Epithelial cell of alveolus of lung (primary cell): Measurements from ENCODE around the gene SHLD1. TPM values are rescaled to one million over a fixed set of nuclear protein-coding genes. Genes with fewer than 3 reads are reported as not detected.

Experiments used
- total RNA-seq: library from RNA; depleted of rRNA; stranded (reverse); fragments of >200 nt; gene quantifications from 2 replicates; pipeline ENCODE4 v1.2.1, GENCODE V29; 2015

The SHLD1 gene, protein sequence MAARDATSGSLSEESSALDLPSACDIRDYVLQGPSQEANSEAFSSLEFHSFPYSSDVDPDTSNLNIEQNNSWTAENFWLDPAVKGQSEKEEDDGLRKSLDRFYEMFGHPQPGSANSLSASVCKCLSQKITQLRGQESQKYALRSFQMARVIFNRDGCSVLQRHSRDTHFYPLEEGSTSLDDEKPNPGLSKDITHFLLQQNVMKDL
- 2.7 and 8.1 TPM in 2 replicates for total RNA-seq

DNA sequence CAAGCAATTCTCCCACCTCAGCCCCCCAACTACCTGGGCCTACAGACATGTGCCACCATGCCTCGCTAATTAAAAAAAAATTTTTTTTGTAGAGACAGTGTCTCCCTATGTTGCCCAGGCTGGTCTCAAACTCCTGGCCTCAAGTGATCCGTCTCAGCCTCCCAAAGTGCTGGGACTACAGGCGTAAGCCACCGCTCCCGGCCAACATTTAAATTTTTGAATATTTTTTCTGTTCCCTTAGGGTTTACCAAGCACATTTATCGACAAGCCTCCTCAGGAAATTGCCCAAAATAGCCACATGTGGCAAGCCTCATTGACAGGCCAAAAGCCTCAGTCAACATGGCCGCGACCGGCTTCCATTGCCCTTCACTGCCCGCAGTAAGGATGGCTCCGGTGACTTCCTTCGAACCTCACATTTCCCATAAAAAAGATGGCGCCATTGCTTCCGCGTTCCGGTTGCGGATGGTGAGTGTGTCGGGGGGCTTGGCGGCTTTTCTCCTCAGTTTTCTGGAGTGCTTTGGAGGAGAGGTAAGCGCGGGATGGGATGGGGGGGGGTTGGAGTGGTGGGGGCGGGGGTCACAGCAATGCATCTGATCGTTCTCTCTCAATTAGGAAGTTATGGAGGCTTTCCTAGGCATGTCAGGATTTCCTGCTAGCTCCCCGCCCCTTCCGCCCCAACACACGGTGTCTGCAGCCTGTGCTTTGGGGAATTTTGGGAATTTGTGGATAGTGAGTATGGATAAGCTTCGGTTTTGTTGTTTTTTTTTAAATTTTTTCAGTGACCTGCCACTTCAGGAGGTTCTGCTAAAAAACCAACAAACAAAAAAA lies at the start of gene SHLD1:
Gene SHLD1, plus strand, starts transcription at position 450 of the 828 bp plus-strand sequence. CDS start 22,465 bp downstream, outside the sequence.

Other genes starting within 250 kb of the SHLD1 start
- gene GPCPD1, start 139.4 kb upstream of the SHLD1 start, total RNA-seq: 12.2 and 114 TPM in 2 replicates
- 0.08 and 0.13 TPM in 2 replicates for gene CHGB, start 161.1 kb downstream of the SHLD1 start, total RNA-seq
- 9.0 and 11.0 TPM in 2 replicates for gene TRMT6, start 200.1 kb downstream of the SHLD1 start, total RNA-seq
- 4.2 and 7.9 TPM in 2 replicates for gene MCM8, start 200.3 kb downstream of the SHLD1 start, total RNA-seq